H1 (cell line): Measurements from ENCODE around the gene TCHP. TPM values are rescaled to one million over a fixed set of nuclear protein-coding genes. Genes with fewer than 3 reads are reported as not detected.

Experiments used
- CTCF ChIA-PET: fragments of 300-600 bp; sonication (Branson Sonifier 250); formaldehyde crosslinking; loops from one replicate; lab custom pipeline; 2021; ENCODE audit not compliant: partially characterized antibody; lab: Charles Lee
- POLR2A ChIA-PET: fragments of 300-600 bp; sonication (Branson Sonifier 250); formaldehyde crosslinking; loops from one replicate; lab custom pipeline; 2021; ENCODE audit warnings: inconsistent platforms; ENCODE audit not compliant: partially characterized antibody; lab: Charles Lee
- DNase-seq, 2 experiments: peaks; one replicate each; pipeline versions ENCODE4 v3.0.0 to v3.0.0-alpha.2; 2010 to 2022; ENCODE audit warnings: low spot score in 2 of 2, low read depth in 1 of 2, mixed read lengths in 1 of 2
- FAIRE-seq: peaks from 2 replicates; lab custom pipeline; 2011; peaks lifted over from hg19 to GRCh38; lab: Jason Lieb, UNC
- H2AFZ ChIP-seq: 2 replicates; pipeline ENCODE4 v1.8.1; 2012; ENCODE audit warnings: low read length, inconsistent platforms
- H2AK5ac ChIP-seq: 2 replicates; pipeline ENCODE4 v1.6.1; 2013; ENCODE audit warnings: low read depth, low read length
- H2BK120ac ChIP-seq: replicated peaks from 2 replicates; pipeline ENCODE3; 2013; ENCODE audit warnings: low read depth, low read length, inconsistent platforms
- H2BK12ac ChIP-seq: 2 replicates; pipeline ENCODE4 v1.6.1; 2013; ENCODE audit warnings: low read depth, low read length
- H2BK15ac ChIP-seq: 2 replicates; pipeline ENCODE4 v1.6.1; 2013; ENCODE audit warnings: low read length
- H2BK20ac ChIP-seq: 2 replicates; pipeline ENCODE4 v1.6.1; 2013; ENCODE audit warnings: low read length
- H2BK5ac ChIP-seq: 2 replicates; pipeline ENCODE4 v1.6.1; 2013; ENCODE audit warnings: low read depth, low read length
- H3K14ac ChIP-seq: 2 replicates; pipeline ENCODE4 v1.6.1; 2013; ENCODE audit warnings: inconsistent platforms; ENCODE audit not compliant: insufficient read length
- H3K18ac ChIP-seq: 2 replicates; pipeline ENCODE4 v1.6.1; 2013; ENCODE audit warnings: low read length; ENCODE audit errors: extremely low read depth
- H3K23ac ChIP-seq: 2 replicates; pipeline ENCODE4 v1.6.1; 2013; ENCODE audit warnings: inconsistent platforms; ENCODE audit not compliant: insufficient read length
- H3K23me2 ChIP-seq: 2 replicates; pipeline ENCODE4 v1.6.1; 2013; ENCODE audit warnings: low read depth, low read length
- H3K27ac ChIP-seq: 2 replicates; pipeline ENCODE4 v1.6.1; 2011; ENCODE audit warnings: low read depth, low read length, inconsistent platforms
- H3K27me3 ChIP-seq, 4 experiments: replicated peaks in 1 of 4; 1 replicate in 1 of 4; 2 replicates in 3 of 4; pipeline versions ENCODE4 v1.6.1 to v1.8.1; 2011 to 2013; ENCODE audit warnings: low read length in 3 of 4, mild to moderate bottlenecking in 3 of 4, inconsistent platforms in 2 of 4, mixed read lengths in 2 of 4, moderate library complexity in 1 of 4; ENCODE audit not compliant: control insufficient read depth in 3 of 4, insufficient read depth in 3 of 4; ENCODE audit errors: extremely low read depth in 1 of 4
- H3K36me3 ChIP-seq, 4 experiments: 2 replicates each; pipeline versions ENCODE4 v1.6.1 to v1.8.1; 2011 to 2013; ENCODE audit warnings: mild to moderate bottlenecking in 4 of 4, low read length in 3 of 4, moderate library complexity in 2 of 4, control low read depth in 1 of 4, inconsistent platforms in 1 of 4; ENCODE audit not compliant: insufficient read depth in 4 of 4, control insufficient read depth in 2 of 4
- H3K4ac ChIP-seq: replicated peaks from 2 replicates; pipeline ENCODE3; 2013; ENCODE audit warnings: low read length, low read depth, mixed read lengths, inconsistent platforms; ENCODE audit not compliant: insufficient read length
- H3K4me1 ChIP-seq, 4 experiments: replicated peaks in 1 of 4; 1 replicate in 1 of 4; 2 replicates in 3 of 4; pipeline versions ENCODE4 v1.6.1 to v1.8.1; 2011 to 2013; ENCODE audit warnings: low read length in 3 of 4, inconsistent platforms in 2 of 4, mixed read lengths in 1 of 4; ENCODE audit not compliant: insufficient read depth in 4 of 4, control insufficient read depth in 3 of 4
- H3K4me2 ChIP-seq, 2 experiments: 2 replicates each; pipeline versions ENCODE4 v1.6.1 to v1.8.1; 2011 to 2013; ENCODE audit warnings: low read depth in 2 of 2, low read length in 2 of 2, control low read depth in 1 of 2, inconsistent platforms in 1 of 2, mild to moderate bottlenecking in 1 of 2; ENCODE audit not compliant: insufficient read depth in 1 of 2
- H3K4me3 ChIP-seq, 4 experiments: fragments of 200-600, 300-600 bp in 1 of 4; sonication (generic), shearing (Covaris generic), sonication (Bioruptor Twin) in 1 of 4; 2 replicates each; pipeline versions ENCODE4 v1.5.1 to v1.8.1; 2011 to 2016; ENCODE audit warnings: low read length in 4 of 4, low read depth in 3 of 4, control low read depth in 2 of 4, inconsistent platforms in 2 of 4, mild to moderate bottlenecking in 2 of 4, mixed read lengths in 1 of 4, moderate library complexity in 1 of 4; ENCODE audit not compliant: insufficient read depth in 2 of 4; ENCODE audit errors: extremely low read depth in 1 of 4
- H3K56ac ChIP-seq: replicated peaks from 2 replicates; pipeline ENCODE3; 2013; ENCODE audit warnings: low read depth, mild to moderate bottlenecking, mixed read lengths, low read length, inconsistent platforms; ENCODE audit not compliant: insufficient read length
- H3K79me1 ChIP-seq: 2 replicates; pipeline ENCODE4 v1.6.1; 2013; ENCODE audit warnings: low read depth, low read length, control low read depth
- H3K79me2 ChIP-seq, 2 experiments: 2 replicates each; pipeline versions ENCODE4 v1.6.1 to v1.8.1; 2012 to 2013; ENCODE audit warnings: low read length in 2 of 2, mild to moderate bottlenecking in 2 of 2, inconsistent platforms in 1 of 2; ENCODE audit not compliant: insufficient read depth in 2 of 2, control insufficient read depth in 1 of 2
- H3K9ac ChIP-seq, 4 experiments: replicated peaks in 1 of 4; 1 replicate in 1 of 4; 2 replicates in 3 of 4; pipeline versions ENCODE4 v1.6.1 to v1.8.1; 2011 to 2013; ENCODE audit warnings: low read depth in 3 of 4, low read length in 3 of 4, control low read depth in 2 of 4, mild to moderate bottlenecking in 2 of 4, moderate library complexity in 2 of 4, inconsistent platforms in 1 of 4; ENCODE audit errors: extremely low read depth in 1 of 4
- H3K9me3 ChIP-seq, 2 experiments: 2 replicates each; pipeline versions ENCODE4 v1.6.1 to v1.8.1; 2012 to 2013; ENCODE audit warnings: mild to moderate bottlenecking in 2 of 2, moderate library complexity in 2 of 2, control low read depth in 1 of 2, inconsistent platforms in 1 of 2, low read depth in 1 of 2, low read length in 1 of 2, mixed read lengths in 1 of 2; ENCODE audit not compliant: insufficient read depth in 2 of 2
- H4K20me1 ChIP-seq, 2 experiments: replicated peaks in 1 of 2; 2 replicates each; pipeline versions ENCODE3 to v1.8.1; 2011 to 2013; ENCODE audit warnings: inconsistent platforms in 2 of 2, low read length in 2 of 2, mild to moderate bottlenecking in 1 of 2; ENCODE audit not compliant: insufficient read depth in 2 of 2, control insufficient read depth in 1 of 2
- H4K5ac ChIP-seq: 2 replicates; pipeline ENCODE4 v1.6.1; 2013; ENCODE audit warnings: low read length, low read depth, mixed read lengths, inconsistent platforms; ENCODE audit not compliant: insufficient read length
- H4K8ac ChIP-seq: 2 replicates; pipeline ENCODE4 v1.8.0; 2013; ENCODE audit warnings: mild to moderate bottlenecking, moderate library complexity, low read length, inconsistent platforms; ENCODE audit not compliant: insufficient read depth; ENCODE audit errors: extremely low read depth
- H4K91ac ChIP-seq: replicated peaks from 2 replicates; pipeline ENCODE3; 2013; ENCODE audit warnings: low read length, mixed read lengths, inconsistent platforms; ENCODE audit not compliant: insufficient read length
- ATF2 ChIP-seq: IDR thresholded peaks from 2 replicates; pipeline ENCODE4 v1.6.1; 2012; ENCODE audit warnings: low read length, inconsistent platforms
- CBX8 ChIP-seq: fragments of 300-800, 300-1000 bp; sonication (generic); IDR thresholded peaks from 2 replicates; pipeline ENCODE4 v1.7.1; 2016; ENCODE audit warnings: low read depth, low read length, borderline replicate concordance
- CHD2 ChIP-seq: IDR thresholded peaks from 2 replicates; pipeline ENCODE4 v1.6.1; 2012; ENCODE audit warnings: low read length, improper control_type of control experiment
- EGR1 ChIP-seq: IDR thresholded peaks from 2 replicates; pipeline ENCODE4 v1.6.1; 2011; ENCODE audit warnings: low read depth, low read length, borderline replicate concordance
- FOSL1 ChIP-seq: IDR thresholded peaks from 2 replicates; pipeline ENCODE4 v1.6.1; 2011; ENCODE audit warnings: mild to moderate bottlenecking, low read depth, low read length, moderate library complexity; ENCODE audit not compliant: insufficient read depth
- GABPA ChIP-seq: IDR thresholded peaks from 2 replicates; pipeline ENCODE4 v1.6.1; 2011; ENCODE audit warnings: mild to moderate bottlenecking, low read length, moderate library complexity, borderline replicate concordance; ENCODE audit not compliant: insufficient read depth
- KDM4A ChIP-seq: IDR thresholded peaks from one replicate; pipeline ENCODE4 v1.7.1; 2012; ENCODE audit warnings: low read depth, mild to moderate bottlenecking, moderate library complexity, low read length, inconsistent platforms; ENCODE audit not compliant: severe bottlenecking
- KDM5A ChIP-seq: fragments of 200-600 bp; IDR thresholded peaks from 2 replicates; pipeline ENCODE4 v1.7.1; 2012; ENCODE audit warnings: mild to moderate bottlenecking, low read length, inconsistent platforms, mixed read lengths
- POLR2A ChIP-seq, 2 experiments: IDR thresholded peaks; 1 replicate in 1 of 2; 2 replicates in 1 of 2; pipeline ENCODE4 v1.6.1; 2011; ENCODE audit warnings: low read depth in 2 of 2, low read length in 2 of 2, mild to moderate bottlenecking in 2 of 2; ENCODE audit errors: control extremely low read depth in 1 of 2
- POLR2AphosphoS5 ChIP-seq: IDR thresholded peaks from 2 replicates; pipeline ENCODE4 v1.6.1; 2011; ENCODE audit warnings: low read depth, low read length
- SAP30 ChIP-seq: fragments of 300-600 bp; sonication (generic); IDR thresholded peaks from 2 replicates; pipeline ENCODE4 v1.7.1; 2012; ENCODE audit warnings: low read length, moderate library complexity, mild to moderate bottlenecking, inconsistent platforms; ENCODE audit not compliant: insufficient read depth, insufficient replicate concordance
- SIRT6 ChIP-seq: IDR thresholded peaks from one replicate; pipeline ENCODE4 v1.7.1; 2012; ENCODE audit warnings: low read length, inconsistent platforms
- SP1 ChIP-seq: IDR thresholded peaks from 2 replicates; pipeline ENCODE4 v1.6.1; 2011; ENCODE audit warnings: low read depth, low read length
- SP4 ChIP-seq: IDR thresholded peaks from 2 replicates; pipeline ENCODE4 v1.6.1; 2012; ENCODE audit warnings: low read length, inconsistent platforms
- WGBS, 2 experiments: shearing (Covaris generic) in 1 of 2; methylation state at CpG; one replicate each; pipeline versions ENCODE4 v1.1.6 to v1.1.7; 2013 to 2015; ENCODE audit warnings: low lambda C conversion rate in 2 of 2, mixed read lengths in 2 of 2, inconsistent platforms in 1 of 2, low coverage in 1 of 2, missing lambda C conversion rate in 1 of 2; ENCODE audit not compliant: insufficient replicate concordance in 2 of 2, insufficient coverage in 1 of 2, insufficient read length in 1 of 2; ENCODE audit errors: extremely low coverage in 1 of 2, missing lambda C conversion rate in 1 of 2; 5-methylcytosine and 5-hydroxymethylcytosine counted together
- polyA plus RNA-seq, 7 experiments: library from polyadenylated mRNA; depleted of rRNA in 3 of 7; stranded (reverse) in 5 of 7; unstranded in 2 of 7; fragments of >200 nt in 5 of 7; fragments of 200-250 nt in 2 of 7; gene quantifications; 1 replicate in 5 of 7; 2 replicates in 1 of 7; 4 replicates in 1 of 7; pipeline versions ENCODE4 v1.2.1 to v1.2.3, GENCODE V29; 2011 to 2013; ENCODE audit warnings: missing spikeins in 2 of 7, mixed read lengths in 2 of 7
- total RNA-seq: library from RNA; stranded (reverse); fragmentation: NEBNext Ultra II Directional; extraction: Animal tissue kit (Norgen Biotek cat#: 25700); gene quantifications from 2 replicates; pipeline ENCODE4 v1.2.1, GENCODE V29; 2021

TCHP gene
- total and polyA plus RNA-seq, 2 of the 8 experiments (the other 6 are each of a cell fraction or from before 2014, with no cell fraction given), result 2.8 to 4.5 TPM

DNA sequence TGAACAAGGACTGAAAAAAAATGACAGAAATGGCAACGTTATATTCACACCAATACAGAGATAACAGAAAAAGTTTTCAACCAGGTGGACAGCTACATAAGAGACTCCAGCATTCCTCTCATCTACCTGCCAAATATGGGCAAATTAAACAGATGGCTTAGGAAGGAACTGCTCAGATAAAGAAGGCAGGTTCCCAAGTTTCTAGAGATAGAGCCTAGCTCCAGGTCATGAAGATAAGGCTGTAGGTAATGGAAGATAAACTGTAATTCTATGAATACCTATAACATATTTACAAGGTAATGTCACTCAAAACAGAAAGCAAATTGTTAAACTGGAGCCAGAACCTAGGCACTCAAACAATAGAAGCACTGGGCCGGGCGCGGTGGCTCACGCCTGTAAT, 53.6 kb downstream of the TCHP start:
- no peak overlapping the region for H2AFZ ChIP-seq
- H3K14ac ChIP-seq, result no peak overlapping the region
- H3K36me3 ChIP-seq, result peaks cover 3 to 19% (median 10%) of the 10 kb centered on the region in 4 experiments; a peak in 6 of 8 replicates
- H3K23ac ChIP-seq, result no peak overlapping the region
- no peak overlapping the region for H2BK15ac ChIP-seq
- H3K9me3 ChIP-seq, result no peaks in the 10 kb centered on the region
- no peak overlapping the region for H2BK5ac ChIP-seq
- no peak overlapping the region for H2BK12ac ChIP-seq
- no peak overlapping the region for H2AK5ac ChIP-seq
- no peaks in the 10 kb centered on the region for H3K27me3 ChIP-seq
- no peaks in the 10 kb centered on the region for H3K79me1 ChIP-seq
- H4K8ac ChIP-seq, result no peak overlapping the region
- no peak overlapping the region for H3K27ac ChIP-seq
- H3K4ac ChIP-seq, result no peak overlapping the region
- H3K18ac ChIP-seq, result no peak overlapping the region
- no peak overlapping the region for H3K4me3 ChIP-seq
- CTCF ChIA-PET, result interaction anchor here (1.2 to 1.9 kb wide), 3 partner anchors 11 to 43 kb away, joined by 4 to 7 read pairs (median 5); no protein-coding TSS in a partner anchor
- 92% methylated on average over 5 of the region's 5 CpGs; no CpG with 5 or more reads in 1 of the 2 experiments for WGBS, 2 experiments
- no peak overlapping the region for H4K91ac ChIP-seq
- no peak for FAIRE-seq
- no peak overlapping the region for H4K5ac ChIP-seq
- no peak for DNase-seq
- H3K79me2 ChIP-seq, result no peaks in the 10 kb centered on the region
- H3K56ac ChIP-seq, result no peak overlapping the region
- H2BK20ac ChIP-seq, result no peak overlapping the region
- no peaks in the 10 kb centered on the region for H4K20me1 ChIP-seq
- POLR2A ChIA-PET, result interaction anchor here (1.0 kb wide), 1 partner anchor 11 kb away, joined by 4 read pairs; no protein-coding TSS in a partner anchor
- no peak overlapping the region for H3K9ac ChIP-seq
- no peak overlapping the region for H3K4me2 ChIP-seq
- H3K23me2 ChIP-seq, result no peaks in the 10 kb centered on the region
- H3K4me1 ChIP-seq, result peaks cover 0 to 6% (median 0%) of the 10 kb centered on the region in 4 experiments; a peak in 1 of 7 replicates
- no peak for TF ChIP-seq KDM5A
- TF ChIP-seq EGR1, result no peak
- no peak for TF ChIP-seq POLR2AphosphoS5
- TF ChIP-seq FOSL1, result no peak
- TF ChIP-seq CHD2, result no peak
- TF ChIP-seq SP4, result no peak
- TF ChIP-seq ATF2, result no peak
- no peak for TF ChIP-seq SP1
- TF ChIP-seq CBX8, result no peak
- no peak for TF ChIP-seq POLR2A (IDR thresholded peaks at IDR 0.05; ENCODE audit: control extremely low read depth in 1 of 2, low read depth in 2 of 2, low read length in 2 of 2)
- TF ChIP-seq SAP30, result no peak
- no peak for TF ChIP-seq SIRT6
- no peak for TF ChIP-seq KDM4A
- no peak for TF ChIP-seq GABPA
- H2BK120ac ChIP-seq, result no peak overlapping the region
